ENCODE results near the gene HTR5A.

Gene HTR5A

GRCh38 chr7:155057076-155057475 lies 13.0 kb upstream of the HTR5A start:
- H3K27ac ChIP-seq (ENCODE audit: low read depth, low read length): no peak overlapping the region
- H3K4me3 ChIP-seq (ENCODE audit: low read depth in 1 of 2, low read length in 2 of 2): no peak overlapping the region
- no peaks in the 10 kb centered on the region for H3K27me3 ChIP-seq (ENCODE audit: control insufficient read depth in 1 of 2, insufficient read depth in 2 of 2, low read length in 2 of 2)
- H3K36me3 ChIP-seq (ENCODE audit: insufficient read depth, low read length): no peaks in the 10 kb centered on the region
- no peaks in the 10 kb centered on the region for H3K9me3 ChIP-seq (ENCODE audit: low read length)
- no peaks in the 10 kb centered on the region for H3K4me1 ChIP-seq (ENCODE audit: insufficient read depth, low read length)
- no peak overlapping the region for H3K9ac ChIP-seq (ENCODE audit: low read length)

- Histone ChIP-seq H3K9ac (ENCODE audit: low read length) (no peak overlapping the region), H3K27ac (ENCODE audit: low read depth, low read length) (no peak overlapping the region), H3K36me3 (ENCODE audit: insufficient read depth, low read length) (no peaks in the 10 kb centered on the region), H3K27me3 (ENCODE audit: control insufficient read depth in 1 of 2, insufficient read depth in 2 of 2, low read length in 2 of 2) (no peaks in the 10 kb centered on the region), H3K4me3 (ENCODE audit: low read depth in 1 of 2, low read length in 2 of 2) (no peak overlapping the region), H3K9me3 (ENCODE audit: low read length) (no peaks in the 10 kb centered on the region), H3K4me1 (ENCODE audit: insufficient read depth, low read length) (no peaks in the 10 kb centered on the region)
These were observed 11.2 kb upstream of the HTR5A start for GRCh38 chr7:155058896-155059295.

- H3K9me3 ChIP-seq (ENCODE audit: low read length): no peaks in the 10 kb centered on the region
- H3K4me1 ChIP-seq (ENCODE audit: insufficient read depth, low read length): no peaks in the 10 kb centered on the region
- H3K27me3 ChIP-seq (ENCODE audit: control insufficient read depth in 1 of 2, insufficient read depth in 2 of 2, low read length in 2 of 2): no peaks in the 10 kb centered on the region
These were observed 10.4 kb upstream of the HTR5A start for GRCh38 chr7:155059703-155060102.

GRCh38 chr7:155062411-155062810 lies 7.7 kb upstream of the HTR5A start:
- no peaks in the 10 kb centered on the region for H3K9me3 ChIP-seq (ENCODE audit: low read length)
- H3K36me3 ChIP-seq (ENCODE audit: insufficient read depth, low read length): no peaks in the 10 kb centered on the region
- no peak overlapping the region for H3K27ac ChIP-seq (ENCODE audit: low read depth, low read length)
- H3K9ac ChIP-seq (ENCODE audit: low read length): no peak overlapping the region
- H3K4me1 ChIP-seq (ENCODE audit: insufficient read depth, low read length): no peaks in the 10 kb centered on the region
- no peaks in the 10 kb centered on the region for H3K27me3 ChIP-seq (ENCODE audit: control insufficient read depth in 1 of 2, insufficient read depth in 2 of 2, low read length in 2 of 2)
- H3K4me3 ChIP-seq (ENCODE audit: low read depth in 1 of 2, low read length in 2 of 2): no peak overlapping the region

More at GRCh38 chr7:155059703-155060102, 10.4 kb upstream of the HTR5A start:
- Histone ChIP-seq H3K4me3 (ENCODE audit: low read depth in 1 of 2, low read length in 2 of 2) (no peak overlapping the region), H3K36me3 (ENCODE audit: insufficient read depth, low read length) (no peaks in the 10 kb centered on the region), H3K27ac (ENCODE audit: low read depth, low read length) (no peak overlapping the region), H3K9ac (ENCODE audit: low read length) (no peak overlapping the region)

- no peaks in the 10 kb centered on the region for H3K27me3 ChIP-seq (ENCODE audit: control insufficient read depth in 1 of 2, insufficient read depth in 2 of 2, low read length in 2 of 2)
- H3K4me3 ChIP-seq (ENCODE audit: low read depth in 1 of 2, low read length in 2 of 2): no peak overlapping the region
- H3K9ac ChIP-seq (ENCODE audit: low read length): no peak overlapping the region
- no peaks in the 10 kb centered on the region for H3K4me1 ChIP-seq (ENCODE audit: insufficient read depth, low read length)
- no peaks in the 10 kb centered on the region for H3K9me3 ChIP-seq (ENCODE audit: low read length)
- H3K27ac ChIP-seq (ENCODE audit: low read depth, low read length): no peak overlapping the region
- H3K36me3 ChIP-seq (ENCODE audit: insufficient read depth, low read length): no peaks in the 10 kb centered on the region
These were observed 5.9 kb upstream of the HTR5A start for GRCh38 chr7:155064186-155064585.

GRCh38 chr7:155066417-155066950 lies 3.6 kb upstream of the HTR5A start:
- Histone ChIP-seq H3K27ac (ENCODE audit: low read depth, low read length) (no peak overlapping the region), H3K27me3 (ENCODE audit: control insufficient read depth in 1 of 2, insufficient read depth in 2 of 2, low read length in 2 of 2) (peaks cover 0 to 8% of the 10 kb centered on the region in 2 donors)

GRCh38 chr7:155071121-155071651 lies 1.1 kb downstream of the HTR5A start:
- Histone ChIP-seq H3K9ac (ENCODE audit: low read length) (no peak overlapping the region), H3K27ac (ENCODE audit: low read depth, low read length) (no peak overlapping the region), H3K27me3 (ENCODE audit: control insufficient read depth in 1 of 2, insufficient read depth in 2 of 2, low read length in 2 of 2) (peaks cover 6 to 14% of the 10 kb centered on the region in 2 donors)

More at GRCh38 chr7:155066417-155066950, 3.6 kb upstream of the HTR5A start:
- H3K36me3 ChIP-seq (ENCODE audit: insufficient read depth, low read length): no peaks in the 10 kb centered on the region
- no peaks in the 10 kb centered on the region for H3K9me3 ChIP-seq (ENCODE audit: low read length)
- no peaks in the 10 kb centered on the region for H3K4me1 ChIP-seq (ENCODE audit: insufficient read depth, low read length)
- H3K9ac ChIP-seq (ENCODE audit: low read length): no peak overlapping the region
- H3K4me3 ChIP-seq (ENCODE audit: low read depth in 1 of 2, low read length in 2 of 2): no peak overlapping the region

GRCh38 chr7:155071916-155072571 lies 1.9 kb downstream of the HTR5A start:
- Histone ChIP-seq H3K4me1 (ENCODE audit: insufficient read depth, low read length) (no peaks in the 10 kb centered on the region), H3K27me3 (ENCODE audit: control insufficient read depth in 1 of 2, insufficient read depth in 2 of 2, low read length in 2 of 2) (peaks cover 6 to 14% of the 10 kb centered on the region in 2 donors), H3K4me3 (ENCODE audit: low read depth in 1 of 2, low read length in 2 of 2) (no peak overlapping the region)

More at GRCh38 chr7:155071121-155071651, 1.1 kb downstream of the HTR5A start:
- Histone ChIP-seq H3K9me3 (ENCODE audit: low read length) (no peaks in the 10 kb centered on the region), H3K4me3 (ENCODE audit: low read depth in 1 of 2, low read length in 2 of 2) (no peak overlapping the region), H3K36me3 (ENCODE audit: insufficient read depth, low read length) (no peaks in the 10 kb centered on the region), H3K4me1 (ENCODE audit: insufficient read depth, low read length) (no peaks in the 10 kb centered on the region)

DNA sequence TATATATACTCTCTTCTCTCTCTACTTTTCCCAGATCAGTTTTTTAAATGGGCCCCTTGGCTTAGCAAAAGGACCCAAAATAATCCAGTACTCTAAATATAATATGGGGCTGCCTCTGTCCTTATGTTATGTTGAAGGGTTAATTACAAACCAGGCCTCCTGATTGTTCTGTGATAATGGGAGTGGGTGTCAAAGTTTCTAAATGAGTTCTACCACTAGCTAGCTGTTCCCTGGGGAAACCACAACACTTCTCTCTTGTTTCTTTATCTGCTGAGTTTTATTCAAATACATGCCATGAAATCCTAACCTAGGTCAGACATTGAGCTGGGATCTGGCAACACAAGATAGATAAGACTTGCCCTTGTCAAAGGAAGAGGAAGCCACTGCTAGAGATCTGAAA lies 3.8 kb downstream of the HTR5A start:
- Histone ChIP-seq H3K27me3 (ENCODE audit: control insufficient read depth in 1 of 2, insufficient read depth in 2 of 2, low read length in 2 of 2) (peaks cover 6 to 14% of the 10 kb centered on the region in 2 donors), H3K36me3 (ENCODE audit: insufficient read depth, low read length) (no peaks in the 10 kb centered on the region), H3K9ac (ENCODE audit: low read length) (no peak overlapping the region), H3K4me1 (ENCODE audit: insufficient read depth, low read length) (no peaks in the 10 kb centered on the region), H3K27ac (ENCODE audit: low read depth, low read length) (no peak overlapping the region), H3K4me3 (ENCODE audit: low read depth in 1 of 2, low read length in 2 of 2) (no peak overlapping the region), H3K9me3 (ENCODE audit: low read length) (no peaks in the 10 kb centered on the region)

More at GRCh38 chr7:155071916-155072571, 1.9 kb downstream of the HTR5A start:
- no peak overlapping the region for H3K9ac ChIP-seq (ENCODE audit: low read length)
- H3K9me3 ChIP-seq (ENCODE audit: low read length): no peaks in the 10 kb centered on the region
- H3K36me3 ChIP-seq (ENCODE audit: insufficient read depth, low read length): no peaks in the 10 kb centered on the region
- no peak overlapping the region for H3K27ac ChIP-seq (ENCODE audit: low read depth, low read length)

DNA sequence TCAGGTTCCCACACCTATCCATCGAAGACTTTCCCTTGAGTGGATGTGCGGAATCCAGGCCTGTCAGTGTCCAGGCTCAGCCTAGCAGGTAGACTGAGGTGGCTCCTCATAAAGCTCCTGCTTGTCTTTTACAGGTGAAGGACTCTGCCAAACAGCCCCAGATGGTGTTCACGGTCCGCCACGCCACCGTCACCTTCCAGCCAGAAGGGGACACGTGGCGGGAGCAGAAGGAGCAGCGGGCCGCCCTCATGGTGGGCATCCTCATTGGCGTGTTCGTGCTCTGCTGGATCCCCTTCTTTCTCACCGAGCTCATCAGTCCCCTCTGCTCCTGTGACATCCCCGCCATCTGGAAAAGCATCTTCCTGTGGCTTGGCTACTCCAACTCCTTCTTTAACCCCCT lies 13.9 kb downstream of the HTR5A start:
- H3K4me3 ChIP-seq (ENCODE audit: low read depth in 1 of 2, low read length in 2 of 2): no peak overlapping the region
- H3K27ac ChIP-seq (ENCODE audit: low read depth, low read length): no peak overlapping the region
- no peaks in the 10 kb centered on the region for H3K9me3 ChIP-seq (ENCODE audit: low read length)
- H3K36me3 ChIP-seq (ENCODE audit: insufficient read depth, low read length): no peaks in the 10 kb centered on the region
- no peaks in the 10 kb centered on the region for H3K4me1 ChIP-seq (ENCODE audit: insufficient read depth, low read length)
- H3K27me3 ChIP-seq (ENCODE audit: control insufficient read depth in 1 of 2, insufficient read depth in 2 of 2, low read length in 2 of 2): no peaks in the 10 kb centered on the region
- no peak overlapping the region for H3K9ac ChIP-seq (ENCODE audit: low read length)

- Histone ChIP-seq H3K4me1 (ENCODE audit: insufficient read depth, low read length) (no peaks in the 10 kb centered on the region), H3K9me3 (ENCODE audit: low read length) (no peaks in the 10 kb centered on the region), H3K36me3 (ENCODE audit: insufficient read depth, low read length) (no peaks in the 10 kb centered on the region), H3K27me3 (ENCODE audit: control insufficient read depth in 1 of 2, insufficient read depth in 2 of 2, low read length in 2 of 2) (no peaks in the 10 kb centered on the region), H3K9ac (ENCODE audit: low read length) (no peak overlapping the region), H3K4me3 (ENCODE audit: low read depth in 1 of 2, low read length in 2 of 2) (no peak overlapping the region), H3K27ac (ENCODE audit: low read depth, low read length) (no peak overlapping the region)
These were observed 14.8 kb downstream of the HTR5A start for GRCh38 chr7:155084969-155085368.

GRCh38 chr7:155090684-155091083 lies 20.6 kb downstream of the HTR5A start:
- H3K36me3 ChIP-seq (ENCODE audit: insufficient read depth, low read length): no peaks in the 10 kb centered on the region
- H3K27me3 ChIP-seq (ENCODE audit: control insufficient read depth in 1 of 2, insufficient read depth in 2 of 2, low read length in 2 of 2): no peaks in the 10 kb centered on the region
- no peak overlapping the region for H3K9ac ChIP-seq (ENCODE audit: low read length)
- H3K9me3 ChIP-seq (ENCODE audit: low read length): no peaks in the 10 kb centered on the region
- H3K4me1 ChIP-seq (ENCODE audit: insufficient read depth, low read length): no peaks in the 10 kb centered on the region
- no peak overlapping the region for H3K27ac ChIP-seq (ENCODE audit: low read depth, low read length)
- no peak overlapping the region for H3K4me3 ChIP-seq (ENCODE audit: low read depth in 1 of 2, low read length in 2 of 2)

Measured in muscle layer of colon (tissue), 2 donors.